GM12801 (cell line): ENCODE measurements around the gene CDC42BPB.

ENCODE experiments used
- TF ChIP-seq, protein P1 (sequence below): IDR thresholded peaks from one replicate; pipeline ENCODE4 v1.5.1; 2011; ENCODE audit warnings: control low read depth; ENCODE audit not compliant: insufficient read length; ENCODE audit errors: extremely low read depth

CDC42BPB gene

DNA sequence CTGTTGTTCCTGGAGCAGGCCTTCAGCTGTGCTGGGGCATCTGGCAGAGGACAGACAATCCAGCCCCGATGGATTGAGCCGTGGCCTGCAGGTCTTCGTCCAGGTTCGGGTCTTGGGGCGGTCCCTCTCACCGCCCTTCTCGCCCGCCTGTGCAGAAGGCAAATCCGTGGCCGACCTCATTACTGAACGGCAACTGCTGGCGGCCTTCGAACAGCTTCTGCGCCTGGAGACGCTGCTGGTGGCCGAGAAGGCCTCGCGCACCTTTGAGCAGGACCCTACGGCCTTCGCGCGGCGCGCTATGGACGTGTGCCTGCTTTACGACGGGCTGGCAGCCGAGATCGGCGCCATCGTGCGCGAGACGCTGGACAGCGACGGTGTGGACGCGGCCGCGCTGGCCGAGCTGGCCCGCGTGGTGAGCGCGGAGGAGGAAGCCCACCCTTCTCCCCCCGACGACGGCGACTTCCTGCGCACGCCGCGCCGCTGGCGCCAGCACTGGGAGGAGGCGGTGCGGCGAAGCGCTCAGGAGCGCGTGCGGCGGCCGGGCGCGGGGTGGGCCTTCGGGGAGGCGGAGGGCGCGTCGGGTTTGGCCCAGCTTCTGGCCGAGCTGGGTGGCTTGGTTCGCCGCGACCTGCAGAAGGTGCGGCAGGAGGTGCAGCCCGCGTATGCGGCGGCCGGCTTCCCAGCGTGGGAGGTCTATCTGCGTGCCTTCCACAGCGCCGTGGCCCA, 44.8 kb upstream of the CDC42BPB start:
- TF ChIP-seq, protein P1, sequence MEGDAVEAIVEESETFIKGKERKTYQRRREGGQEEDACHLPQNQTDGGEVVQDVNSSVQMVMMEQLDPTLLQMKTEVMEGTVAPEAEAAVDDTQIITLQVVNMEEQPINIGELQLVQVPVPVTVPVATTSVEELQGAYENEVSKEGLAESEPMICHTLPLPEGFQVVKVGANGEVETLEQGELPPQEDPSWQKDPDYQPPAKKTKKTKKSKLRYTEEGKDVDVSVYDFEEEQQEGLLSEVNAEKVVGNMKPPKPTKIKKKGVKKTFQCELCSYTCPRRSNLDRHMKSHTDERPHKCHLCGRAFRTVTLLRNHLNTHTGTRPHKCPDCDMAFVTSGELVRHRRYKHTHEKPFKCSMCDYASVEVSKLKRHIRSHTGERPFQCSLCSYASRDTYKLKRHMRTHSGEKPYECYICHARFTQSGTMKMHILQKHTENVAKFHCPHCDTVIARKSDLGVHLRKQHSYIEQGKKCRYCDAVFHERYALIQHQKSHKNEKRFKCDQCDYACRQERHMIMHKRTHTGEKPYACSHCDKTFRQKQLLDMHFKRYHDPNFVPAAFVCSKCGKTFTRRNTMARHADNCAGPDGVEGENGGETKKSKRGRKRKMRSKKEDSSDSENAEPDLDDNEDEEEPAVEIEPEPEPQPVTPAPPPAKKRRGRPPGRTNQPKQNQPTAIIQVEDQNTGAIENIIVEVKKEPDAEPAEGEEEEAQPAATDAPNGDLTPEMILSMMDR: no peak

DNA sequence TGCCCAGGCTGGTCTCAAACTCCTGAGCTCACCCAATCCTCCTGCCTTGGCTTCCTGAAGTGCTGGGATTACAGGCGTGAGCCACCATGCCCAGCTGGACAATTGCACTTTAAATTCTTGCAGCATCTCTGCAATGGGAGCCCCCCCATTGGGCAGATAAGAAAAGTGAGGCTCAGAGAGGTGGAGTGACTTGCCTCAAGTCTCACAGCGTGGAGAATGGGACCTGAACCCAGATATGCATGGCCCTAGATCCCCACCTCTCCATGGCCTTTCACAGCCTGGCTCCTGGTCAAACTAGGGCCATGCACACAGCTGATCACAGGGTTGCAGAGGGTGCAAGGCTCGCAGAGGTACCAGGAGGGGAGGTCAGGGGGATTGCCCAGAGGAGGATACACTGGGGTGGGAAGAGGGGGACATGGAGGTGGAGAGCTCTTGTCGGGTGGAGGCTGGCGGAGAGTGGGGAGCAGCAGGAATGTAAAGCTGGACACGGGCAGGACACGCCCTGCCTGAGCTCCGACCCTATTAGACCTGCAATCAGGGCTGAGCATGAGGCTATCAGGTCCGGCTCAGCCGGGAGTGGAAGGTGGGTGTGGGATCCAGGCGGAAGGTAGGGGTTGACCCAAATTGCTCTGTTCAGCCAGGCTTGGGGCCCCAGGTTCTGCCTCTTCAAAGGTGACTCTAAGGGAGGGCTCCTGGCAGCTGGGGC, 44.1 kb upstream of the CDC42BPB start:
- TF ChIP-seq, protein P1: no peak

DNA sequence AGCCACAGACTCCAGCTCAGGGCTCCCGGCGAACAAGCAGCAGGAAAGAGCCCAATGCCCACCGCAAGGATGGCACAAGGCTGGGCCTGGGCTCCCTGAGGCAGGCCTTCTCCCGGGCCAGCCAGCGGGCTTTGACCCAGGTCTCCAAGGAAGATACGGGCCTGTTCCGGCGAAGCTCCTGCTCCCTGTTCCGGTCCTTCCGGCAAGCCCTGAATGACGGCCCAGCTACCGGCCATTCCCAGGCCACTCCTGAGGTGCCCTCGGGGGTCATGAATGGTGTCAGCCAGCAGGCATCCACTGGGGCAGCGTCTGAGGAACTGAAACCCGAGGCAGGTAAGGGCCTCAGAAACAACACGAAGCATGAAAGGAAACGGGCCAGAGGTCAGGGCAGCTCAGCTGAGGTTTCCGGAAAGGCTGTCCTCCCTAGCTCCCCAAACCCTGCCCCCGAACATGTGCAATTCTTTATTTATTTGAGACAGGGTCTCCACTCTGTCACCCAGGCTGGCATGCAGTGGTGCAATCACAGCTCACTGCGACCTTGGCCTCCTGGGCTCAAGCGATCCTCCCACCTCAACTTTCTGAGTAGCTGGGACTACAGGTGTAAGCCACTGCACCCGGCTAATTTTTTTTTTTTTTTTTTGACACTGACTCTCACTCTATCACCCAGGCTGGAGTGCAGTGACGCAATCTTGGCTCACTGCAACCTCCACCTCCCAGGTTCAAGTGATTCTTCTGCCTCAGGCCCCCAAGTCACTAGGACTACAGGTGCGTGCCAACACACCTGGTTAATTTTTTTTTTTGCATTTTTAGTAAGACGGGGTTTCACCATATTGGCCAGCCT, 43.2 kb upstream of the CDC42BPB start:
- TF ChIP-seq, protein P1: no peak

DNA sequence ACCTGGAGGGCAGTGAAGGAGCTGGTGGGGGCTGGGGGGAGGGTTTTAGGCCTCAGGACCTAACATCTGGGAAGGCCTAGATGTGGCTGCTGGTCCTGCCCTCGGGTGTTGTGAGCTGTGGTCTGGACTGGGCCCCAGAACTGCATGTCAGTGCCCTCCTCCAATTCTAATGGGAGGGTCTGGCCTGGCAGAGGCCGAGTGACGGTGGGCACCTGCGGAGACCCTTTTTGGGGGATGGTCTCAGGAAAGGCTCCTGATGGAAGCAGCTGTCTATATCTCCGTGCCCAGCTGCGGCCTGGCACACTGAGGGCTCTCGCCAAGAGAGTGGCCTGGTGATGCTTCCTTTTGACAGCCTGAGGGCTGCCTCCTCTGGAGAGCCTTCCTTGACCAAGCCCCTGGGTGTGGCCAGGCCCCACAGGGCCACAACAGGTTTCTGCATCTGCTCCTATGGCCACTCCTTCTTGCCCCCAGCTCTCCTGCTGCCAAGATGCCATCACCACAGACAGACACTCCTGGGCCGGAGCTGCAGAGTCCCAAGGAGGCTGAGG, 42.5 kb upstream of the CDC42BPB start:
- TF ChIP-seq, protein P1: no peak

DNA sequence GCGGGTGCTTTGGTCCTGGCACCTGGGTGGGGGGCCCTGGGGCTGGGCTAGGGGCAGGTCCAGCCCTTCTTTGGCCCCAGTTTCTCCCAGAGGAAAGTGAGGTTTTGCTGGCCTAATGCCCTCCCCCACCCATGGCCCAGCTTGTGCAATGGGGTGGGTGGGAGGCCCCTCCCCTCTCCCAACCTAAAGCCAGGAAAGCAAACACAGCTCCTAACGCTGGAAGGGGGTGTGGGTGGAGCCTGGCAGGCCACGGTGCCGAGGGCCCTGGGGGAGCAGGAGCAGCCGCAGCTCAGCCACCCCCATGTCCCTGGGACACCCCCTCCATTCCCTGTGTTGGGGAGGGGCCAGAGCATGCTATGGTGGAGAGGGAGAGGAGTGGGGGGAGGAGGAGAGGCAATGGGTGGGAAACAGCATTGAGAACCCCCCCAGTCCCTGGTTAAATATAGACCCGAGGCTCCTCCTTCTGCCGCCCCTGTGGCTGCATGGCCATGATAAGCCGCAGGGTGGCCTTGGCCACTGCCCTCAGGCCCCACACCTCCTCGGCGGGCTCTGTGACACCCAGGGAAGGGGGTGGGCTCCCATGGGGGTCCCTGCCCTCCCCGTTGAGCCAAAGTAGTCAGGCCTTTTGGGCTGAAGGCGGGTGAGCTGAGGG, 41.9 kb upstream of the CDC42BPB start:
- TF ChIP-seq, protein P1: no peak

DNA sequence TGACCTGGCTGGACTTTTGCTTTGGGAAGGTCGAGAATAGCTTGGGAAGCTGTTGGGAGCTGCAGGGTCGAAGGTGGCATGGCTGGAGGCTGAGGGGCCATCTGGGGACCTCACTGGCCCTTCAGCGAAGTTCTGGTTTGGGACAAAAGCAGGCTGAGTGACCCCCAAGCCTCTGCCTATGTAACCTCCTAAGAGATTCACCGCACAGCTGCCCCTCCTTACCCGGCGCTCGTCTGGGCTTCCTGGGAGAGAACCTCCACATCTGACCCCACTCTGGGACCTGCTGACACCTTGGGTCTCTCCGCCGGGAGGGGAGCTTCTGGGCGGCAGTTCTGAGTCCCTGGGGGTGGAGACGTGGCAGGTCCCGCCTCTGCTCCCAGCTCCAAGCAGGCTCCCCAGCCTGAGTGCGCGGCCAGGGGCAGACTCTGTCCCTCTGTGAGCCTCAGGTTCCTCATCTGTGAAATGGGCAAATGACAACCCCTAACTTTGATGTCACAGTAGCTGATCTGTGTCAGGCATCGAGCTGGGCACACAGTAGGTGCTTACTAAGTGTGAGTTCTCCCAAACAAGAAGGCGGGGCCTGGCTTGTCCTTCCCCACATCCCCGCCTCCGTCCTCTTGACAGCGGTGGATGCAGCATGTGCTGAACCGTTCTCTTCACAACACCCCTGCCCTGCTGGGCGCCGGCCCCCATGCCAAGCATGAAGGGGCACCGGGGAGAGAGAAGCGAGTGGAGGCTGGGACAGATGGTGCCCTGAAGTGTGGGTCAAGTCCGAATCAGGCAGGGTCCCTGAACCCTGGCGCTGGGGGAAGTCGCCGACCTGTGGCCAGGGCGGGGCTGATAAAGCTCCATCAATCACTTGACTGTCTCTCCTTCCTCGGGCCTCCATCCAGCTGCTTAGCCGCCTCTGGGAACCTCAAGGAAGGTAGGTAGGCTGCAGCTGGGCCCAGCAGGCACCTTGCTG, 40.9 kb upstream of the CDC42BPB start:
- TF ChIP-seq, protein P1: no peak
